Measurements from ENCODE around the gene IFIT2.
"Not testable (repeated sequence)": the region's sequence is repeated elsewhere in the genome, so short reads cannot be mapped to it uniquely, and the experiment has no call there.

The IFIT2 gene

DNA sequence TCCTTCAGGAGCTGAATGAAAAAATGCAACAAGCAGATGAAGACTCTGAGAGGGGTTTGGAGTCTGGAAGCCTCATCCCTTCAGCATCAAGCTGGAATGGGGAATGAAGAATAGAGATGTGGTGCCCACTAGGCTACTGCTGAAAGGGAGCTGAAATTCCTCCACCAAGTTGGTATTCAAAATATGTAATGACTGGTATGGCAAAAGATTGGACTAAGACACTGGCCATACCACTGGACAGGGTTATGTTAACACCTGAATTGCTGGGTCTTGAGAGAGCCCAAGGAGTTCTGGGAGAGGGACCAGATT, 5.4 kb downstream of the IFIT2 start:
- Mint-ChIP-seq H3K27ac (no peak overlapping the region), H3K27me3 (peaks cover 7% of the 10 kb centered on the region), H3K4me1 (ENCODE audit: low read depth) (peaks cover 37% of the 10 kb centered on the region), H3K9me3 (no peaks in the 10 kb centered on the region), H3K4me3 (no peak overlapping the region), H3K36me3 (ENCODE audit: low read depth) (peaks cover 13% of the 10 kb centered on the region)
- intact Hi-C loops (cut with micrococcal nuclease), result no loop called here

DNA sequence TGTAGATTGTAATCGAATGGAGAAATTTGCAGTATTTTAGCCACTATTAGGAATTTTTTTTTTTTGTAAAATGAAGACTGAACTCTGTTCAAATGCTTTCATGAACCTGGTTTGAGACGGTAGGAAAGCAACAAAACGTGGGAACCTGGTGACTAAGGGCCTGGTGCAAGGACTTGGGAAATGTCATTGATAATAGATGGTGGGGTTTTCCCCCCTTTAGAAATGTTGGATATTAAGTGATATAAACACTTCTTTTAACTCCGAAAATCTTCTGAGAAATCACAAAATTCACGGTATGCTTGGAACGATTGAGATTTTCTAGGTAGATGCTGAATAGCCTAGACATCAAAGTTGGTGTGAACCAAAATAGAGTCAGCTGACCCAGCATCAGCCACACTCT, 6.4 kb downstream of the IFIT2 start:
- H3K36me3 Mint-ChIP-seq (ENCODE audit: low read depth), result peaks cover 13% of the 10 kb centered on the region
- H3K27ac Mint-ChIP-seq, result no peak overlapping the region
- no peaks in the 10 kb centered on the region for H3K9me3 Mint-ChIP-seq
- no peak overlapping the region for H3K4me3 Mint-ChIP-seq
- intact Hi-C loops (cut with micrococcal nuclease), result no loop called here
- H3K4me1 Mint-ChIP-seq (ENCODE audit: low read depth), result peaks cover 27% of the 10 kb centered on the region
- peaks cover 7% of the 10 kb centered on the region for H3K27me3 Mint-ChIP-seq

DNA sequence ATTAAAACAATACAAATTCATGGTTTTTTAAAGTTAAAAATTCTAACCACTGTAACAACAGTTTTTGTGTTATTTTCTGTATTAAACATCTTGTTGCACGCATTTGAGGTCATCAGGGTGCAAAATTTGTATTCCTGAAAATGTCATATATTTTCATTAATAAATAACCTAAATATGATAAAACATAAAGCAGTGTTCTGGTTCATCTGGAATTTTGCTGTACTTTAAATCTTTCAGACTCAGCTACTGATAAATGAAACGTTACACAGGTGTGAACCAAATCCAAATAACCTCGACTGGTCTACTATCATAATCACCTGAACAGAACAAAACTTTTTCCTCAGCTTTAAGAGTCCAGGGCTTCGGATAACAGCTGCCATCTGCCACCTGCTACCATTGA, 6.9 kb downstream of the IFIT2 start:
- Mint-ChIP-seq H3K4me1 (ENCODE audit: low read depth) (peaks cover 23% of the 10 kb centered on the region), H3K36me3 (ENCODE audit: low read depth) (peaks cover 13% of the 10 kb centered on the region), H3K27ac (no peak overlapping the region), H3K4me3 (no peak overlapping the region), H3K9me3 (no peaks in the 10 kb centered on the region), H3K27me3 (peaks cover 6% of the 10 kb centered on the region)
- intact Hi-C loops (cut with micrococcal nuclease), result no loop called here

DNA sequence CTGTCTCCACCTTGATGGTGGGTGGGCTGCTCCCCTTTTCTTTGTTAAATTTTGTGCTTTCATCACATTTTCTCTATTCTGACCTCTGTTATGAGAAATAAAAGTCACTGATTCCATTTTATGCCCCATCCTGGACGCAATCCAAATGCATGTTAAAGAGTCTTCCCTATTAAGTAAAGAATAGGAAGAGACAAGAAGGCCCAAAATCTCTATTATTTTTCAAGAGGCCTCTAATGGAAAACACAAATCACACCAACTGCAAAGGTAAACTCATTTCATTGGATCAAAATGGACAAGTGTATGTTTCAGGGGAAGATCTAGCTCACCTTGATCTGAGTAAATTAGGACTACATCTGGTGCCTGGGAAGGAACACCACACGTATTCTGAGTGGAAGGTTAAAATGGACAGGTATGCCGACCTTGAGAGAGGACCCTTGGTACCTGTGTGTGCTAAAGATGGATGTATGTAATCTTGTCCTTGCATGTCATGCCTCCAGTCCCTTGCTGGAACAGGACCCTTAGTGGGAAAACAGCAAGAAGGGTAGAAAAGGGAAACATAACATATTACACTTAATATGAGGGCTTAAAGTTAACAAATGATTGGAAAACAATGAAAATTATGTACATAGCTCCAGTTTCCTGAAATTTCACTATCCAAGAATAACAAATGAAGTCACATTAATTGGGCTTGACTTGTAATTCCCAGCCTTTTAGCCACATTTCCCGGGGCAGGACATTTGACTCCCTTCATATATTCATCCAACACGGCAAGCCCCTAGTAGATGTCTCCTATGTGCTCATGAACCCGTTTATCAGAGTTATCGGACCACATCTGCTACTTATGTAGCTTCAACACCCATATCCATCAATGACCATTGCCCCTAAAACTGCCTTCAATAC, 7.6 kb downstream of the IFIT2 start:
- Mint-ChIP-seq H3K36me3 (ENCODE audit: low read depth) (peaks cover 13% of the 10 kb centered on the region), H3K4me1 (ENCODE audit: low read depth) (peaks cover 16% of the 10 kb centered on the region)
- intact Hi-C loops (cut with micrococcal nuclease), result no loop called here

DNA sequence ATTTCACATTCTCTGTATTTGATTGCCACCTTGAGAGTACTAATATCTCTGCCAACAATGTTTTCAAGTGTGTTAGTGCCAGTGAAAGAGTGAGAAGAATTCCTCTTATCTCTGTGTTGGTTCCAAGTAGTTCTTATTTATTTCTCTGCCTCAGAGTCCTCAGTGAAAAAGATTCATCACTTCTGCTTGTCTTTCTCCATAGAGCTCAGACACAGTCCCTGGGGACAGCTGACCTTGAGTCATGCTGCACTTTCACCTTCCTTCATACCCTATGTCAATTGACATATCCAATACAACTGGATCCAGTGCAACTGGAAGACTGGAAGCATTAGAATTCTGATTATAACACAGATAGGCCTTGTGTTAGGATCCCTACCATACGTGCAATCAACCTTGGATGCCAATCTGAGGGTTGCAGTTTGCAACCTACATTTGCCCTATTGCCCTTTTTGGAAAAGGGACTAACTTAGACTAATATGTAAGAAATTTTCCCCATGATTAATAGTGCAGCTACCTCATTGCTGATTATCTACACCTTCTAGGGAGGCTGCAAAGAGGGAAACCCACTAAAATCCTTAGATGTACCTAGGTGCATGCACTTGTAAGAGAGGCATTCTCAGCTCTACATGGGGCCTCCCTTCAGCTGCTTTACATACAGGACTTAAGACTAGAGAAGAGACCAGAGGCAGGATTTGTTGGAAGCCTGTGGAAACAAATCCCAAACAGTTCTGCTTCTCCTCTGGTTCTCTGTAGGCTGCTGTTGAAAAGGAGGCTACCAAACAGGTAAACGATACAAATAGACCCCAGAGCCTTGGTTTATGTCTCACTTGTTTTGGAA, 8.4 kb downstream of the IFIT2 start:
- no peaks in the 10 kb centered on the region for H3K9me3 Mint-ChIP-seq

More for the DNA sequence above, 7.6 kb downstream of the IFIT2 start:
- peaks cover 4% of the 10 kb centered on the region for H3K27me3 Mint-ChIP-seq
- no peak overlapping the region for H3K27ac Mint-ChIP-seq
- no peak overlapping the region for H3K4me3 Mint-ChIP-seq
- no peaks in the 10 kb centered on the region for H3K9me3 Mint-ChIP-seq

DNA sequence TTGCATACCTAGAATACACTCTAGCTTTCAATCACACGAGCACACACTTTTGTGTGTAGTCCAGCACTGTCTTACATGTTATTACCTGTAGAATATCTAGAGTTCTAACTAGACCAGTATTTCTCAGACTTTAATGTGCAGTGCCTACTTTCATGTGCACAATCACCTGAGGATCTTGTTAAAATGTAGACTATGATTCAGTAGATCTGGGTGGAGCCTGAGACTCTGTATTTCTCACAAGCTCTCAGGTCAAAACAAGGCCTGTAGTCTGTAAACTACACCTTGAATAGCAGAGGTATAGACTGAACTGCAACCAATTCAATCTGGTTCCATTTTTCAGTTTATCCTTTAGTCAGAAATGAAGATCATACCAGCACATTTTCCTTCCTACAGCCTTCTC, 11.1 kb downstream of the IFIT2 start:
- intact Hi-C loops (cut with micrococcal nuclease), result no loop called here
- H3K4me3 Mint-ChIP-seq, result no peak overlapping the region
- H3K27me3 Mint-ChIP-seq, result no peaks in the 10 kb centered on the region
- H3K4me1 Mint-ChIP-seq (ENCODE audit: low read depth), result peaks cover 5% of the 10 kb centered on the region
- no peaks in the 10 kb centered on the region for H3K36me3 Mint-ChIP-seq (ENCODE audit: low read depth)
- H3K9me3 Mint-ChIP-seq, result peaks cover 4% of the 10 kb centered on the region
- H3K27ac Mint-ChIP-seq, result no peak overlapping the region

More for the DNA sequence above, 8.4 kb downstream of the IFIT2 start:
- Mint-ChIP-seq H3K27ac (no peak overlapping the region), H3K4me1 (ENCODE audit: low read depth) (peaks cover 12% of the 10 kb centered on the region), H3K36me3 (ENCODE audit: low read depth) (peaks cover 13% of the 10 kb centered on the region), H3K27me3 (peaks cover 2% of the 10 kb centered on the region), H3K4me3 (no peak overlapping the region)
- intact Hi-C loops (cut with micrococcal nuclease), result no loop called here

DNA sequence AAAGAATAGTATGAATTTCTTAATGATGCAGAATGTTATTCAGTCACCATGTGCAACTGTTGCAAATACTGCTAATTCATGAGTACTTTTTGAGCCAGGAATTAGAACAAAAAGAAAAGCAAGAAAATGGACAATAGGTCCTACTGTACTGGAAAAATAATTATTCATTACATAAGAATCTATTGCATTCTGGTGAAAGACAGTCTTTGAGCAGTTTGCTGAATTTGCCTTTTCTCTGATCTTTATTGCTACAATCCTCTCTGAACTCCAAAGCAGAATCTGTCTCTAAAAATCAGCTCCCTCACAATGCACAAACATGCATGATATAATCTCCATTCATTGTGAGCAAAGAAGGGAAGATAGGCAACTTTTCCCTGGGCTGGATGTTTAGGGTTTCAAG, 12.8 kb downstream of the IFIT2 start:
- intact Hi-C loops (cut with micrococcal nuclease), result no loop called here
- H3K27ac Mint-ChIP-seq, result no peak overlapping the region
- H3K4me3 Mint-ChIP-seq, result no peak overlapping the region
- H3K9me3 Mint-ChIP-seq, result peaks cover 8% of the 10 kb centered on the region
- H3K36me3 Mint-ChIP-seq (ENCODE audit: low read depth), result no peaks in the 10 kb centered on the region
- H3K27me3 Mint-ChIP-seq, result no peaks in the 10 kb centered on the region
- peaks cover 5% of the 10 kb centered on the region for H3K4me1 Mint-ChIP-seq (ENCODE audit: low read depth)

DNA sequence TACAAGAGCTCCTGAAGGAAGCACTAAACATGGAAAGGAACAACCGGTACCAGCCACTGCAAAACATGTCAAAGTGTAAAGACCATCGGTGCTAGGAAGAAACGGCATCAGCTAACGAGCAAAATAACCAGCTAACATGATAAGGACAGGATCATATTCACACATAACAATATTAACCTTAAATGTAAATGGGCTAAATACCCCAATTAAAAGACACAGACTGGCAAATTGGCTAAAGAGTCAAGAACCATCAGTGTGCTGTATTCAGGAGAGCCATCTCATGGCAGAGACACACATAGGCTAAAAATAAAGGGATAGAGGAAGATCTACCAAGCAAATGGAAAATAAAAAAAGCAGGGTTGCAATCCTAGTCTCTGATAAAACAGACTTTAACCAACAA, 16.2 kb downstream of the IFIT2 start:
- H3K9me3 Mint-ChIP-seq; H3K27me3 Mint-ChIP-seq; H3K36me3 Mint-ChIP-seq (ENCODE audit: low read depth); intact Hi-C loops (cut with micrococcal nuclease); H3K4me1 Mint-ChIP-seq (ENCODE audit: low read depth); H3K27ac Mint-ChIP-seq; H3K4me3 Mint-ChIP-seq: not testable (repeated sequence)

DNA sequence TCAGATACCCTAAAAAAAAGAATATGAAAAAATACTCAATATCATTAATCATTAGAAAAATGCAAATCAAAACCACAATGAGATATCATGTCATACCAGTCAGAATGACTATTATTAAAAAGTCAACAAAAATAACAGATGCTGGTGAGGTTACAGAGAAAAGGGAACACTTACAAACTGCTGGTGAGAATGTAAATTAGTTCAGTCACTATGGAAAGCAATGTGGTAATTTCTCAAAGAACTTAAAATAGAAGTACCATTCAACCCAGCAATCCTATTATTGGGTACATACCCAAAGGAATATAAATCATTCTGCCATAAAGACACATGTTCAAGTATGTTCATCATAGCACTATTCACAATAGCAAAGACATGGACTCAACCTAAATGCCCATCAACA, 23.2 kb downstream of the IFIT2 start:
- intact Hi-C loops (cut with micrococcal nuclease); H3K9me3 Mint-ChIP-seq; H3K4me3 Mint-ChIP-seq; H3K27ac Mint-ChIP-seq; H3K27me3 Mint-ChIP-seq; H3K36me3 Mint-ChIP-seq (ENCODE audit: low read depth): not testable (repeated sequence)
- H3K4me1 Mint-ChIP-seq (ENCODE audit: low read depth), result peaks cover 29% of the 10 kb centered on the region

DNA sequence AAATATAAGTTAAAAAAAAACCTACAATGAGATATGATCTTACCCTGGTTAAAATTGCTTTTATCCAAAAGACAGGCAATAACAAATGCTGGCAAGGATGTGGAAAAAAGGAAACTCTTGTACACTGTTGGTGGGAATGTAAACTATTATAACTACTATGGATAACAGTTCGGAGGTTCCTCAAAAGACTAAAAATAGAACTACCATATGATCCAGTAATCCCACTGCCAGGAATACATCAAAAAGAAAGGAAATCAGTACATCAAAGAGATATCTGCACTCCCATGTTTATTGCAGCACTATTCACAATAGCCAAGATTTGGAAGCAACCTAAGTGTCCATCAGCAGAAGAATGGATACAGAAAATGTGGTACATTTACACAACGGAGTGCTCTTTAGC, 24.0 kb downstream of the IFIT2 start:
- H3K36me3 Mint-ChIP-seq (ENCODE audit: low read depth); H3K27me3 Mint-ChIP-seq; intact Hi-C loops (cut with micrococcal nuclease); H3K27ac Mint-ChIP-seq; H3K4me3 Mint-ChIP-seq; H3K9me3 Mint-ChIP-seq: not testable (repeated sequence)
- H3K4me1 Mint-ChIP-seq (ENCODE audit: low read depth), result peaks cover 29% of the 10 kb centered on the region

DNA sequence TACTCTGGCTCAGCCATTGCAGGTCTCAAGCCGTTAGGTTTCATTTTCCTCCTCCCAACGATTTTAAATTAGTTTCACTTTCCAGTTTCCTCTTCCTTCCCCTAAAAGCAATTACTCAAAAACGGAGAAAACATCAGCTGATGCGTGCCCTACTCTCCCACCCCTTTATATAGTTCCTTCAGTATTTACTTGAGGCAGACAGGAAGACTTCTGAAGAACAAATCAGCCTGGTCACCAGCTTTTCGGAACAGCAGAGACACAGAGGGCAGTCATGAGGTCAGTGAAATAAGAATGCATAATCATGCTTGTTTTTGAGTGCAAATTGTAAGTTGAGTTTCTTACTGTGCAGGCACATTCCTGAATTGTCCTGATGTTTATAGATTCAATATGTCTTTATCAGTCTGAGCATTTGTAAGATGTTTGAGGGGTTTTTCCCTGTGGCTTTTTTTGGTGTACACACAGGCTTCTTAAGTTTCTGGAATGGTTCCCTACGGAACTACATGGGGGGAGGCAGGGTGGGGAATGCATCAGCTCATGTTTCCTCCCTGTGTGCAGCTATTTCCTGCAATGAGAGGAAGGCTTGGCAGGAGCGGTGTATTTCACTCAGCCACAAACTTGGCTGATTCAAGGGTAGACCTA, 26.1 kb downstream of the IFIT2 start, which contains the start of gene IFIT3:
TSS of gene IFIT3 (plus strand) at position 195 of the 639 bp plus-strand sequence. CDS start at position 272, 77 bp downstream.
- H3K36me3 Mint-ChIP-seq (ENCODE audit: low read depth), result no peaks in the 10 kb centered on the region
- H3K4me1 Mint-ChIP-seq (ENCODE audit: low read depth), result peaks cover 41% of the 10 kb centered on the region
- peaks cover 2% of the 10 kb centered on the region for H3K27me3 Mint-ChIP-seq
- intact Hi-C loops (cut with micrococcal nuclease), result loop anchor here (1.0 kb wide), 1 partner anchor 26 kb away; the partner anchor contains the start of gene IFIT2
- peak within 1 kb of the TSS; percentile 68 for H3K4me3 Mint-ChIP-seq
- H3K27ac Mint-ChIP-seq, result peak within 1 kb of the TSS; percentile 82
- H3K9me3 Mint-ChIP-seq, result no peaks in the 10 kb centered on the region

DNA sequence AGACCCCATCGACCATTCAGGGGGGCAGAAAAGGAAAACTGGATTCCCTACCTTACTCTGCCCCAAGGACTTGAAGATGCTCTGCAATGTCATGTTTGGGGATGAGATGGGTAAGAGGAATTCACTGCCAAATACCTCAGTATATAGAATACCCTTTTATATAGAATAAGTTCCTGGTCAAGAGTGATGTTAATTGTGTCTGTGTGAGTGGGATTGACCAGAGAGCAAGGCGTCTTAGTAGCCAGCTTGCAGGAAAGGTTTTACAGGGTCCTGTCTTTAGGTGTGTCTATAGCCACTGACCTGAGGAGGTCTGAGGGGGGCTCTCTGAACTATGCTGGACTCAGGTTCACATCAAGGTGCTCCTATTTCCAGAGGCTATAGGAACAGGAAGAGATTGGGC, 27.3 kb downstream of the IFIT2 start:
- intact Hi-C loops (cut with micrococcal nuclease), result no loop called here
- peaks cover 53% of the 10 kb centered on the region for H3K4me1 Mint-ChIP-seq (ENCODE audit: low read depth)
- no peak overlapping the region for H3K27ac Mint-ChIP-seq

DNA sequence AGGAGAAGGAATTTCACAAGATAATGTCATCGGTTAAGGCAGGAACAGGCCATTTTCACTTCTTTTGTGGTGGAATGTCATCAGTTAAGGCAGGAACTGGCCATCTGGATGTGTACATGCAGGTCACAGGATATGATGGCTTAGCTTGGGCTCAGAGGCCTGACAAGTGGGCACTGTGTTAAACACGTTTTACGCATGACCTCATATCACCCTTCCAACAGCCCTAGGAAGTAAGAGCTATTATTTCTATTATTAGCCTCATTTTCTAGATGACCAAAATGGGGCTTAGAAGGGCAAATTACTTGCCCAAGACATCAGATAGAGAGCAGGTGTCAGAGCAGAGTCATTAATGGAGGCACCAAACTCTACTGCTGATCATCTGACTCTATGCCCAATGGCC, 28.2 kb downstream of the IFIT2 start:
- H3K27me3 Mint-ChIP-seq; H3K4me3 Mint-ChIP-seq; H3K36me3 Mint-ChIP-seq (ENCODE audit: low read depth); intact Hi-C loops (cut with micrococcal nuclease); H3K9me3 Mint-ChIP-seq; H3K27ac Mint-ChIP-seq: not testable (repeated sequence)
- peaks cover 55% of the 10 kb centered on the region for H3K4me1 Mint-ChIP-seq (ENCODE audit: low read depth)

More for the DNA sequence above, 27.3 kb downstream of the IFIT2 start:
- Mint-ChIP-seq H3K4me3 (no peak overlapping the region), H3K36me3 (ENCODE audit: low read depth) (no peaks in the 10 kb centered on the region), H3K9me3 (no peaks in the 10 kb centered on the region), H3K27me3 (no peaks in the 10 kb centered on the region)
